HT1080 (cell line): ENCODE results near the gene DUS2. TPM values are rescaled to one million over a fixed set of nuclear protein-coding genes. Genes with fewer than 3 reads are reported as not detected.
"Not testable (repeated sequence)": the region's sequence is repeated elsewhere in the genome, so short reads cannot be mapped to it uniquely, and the experiment has no call there.

Experiments
- DNase-seq: peaks from one replicate; pipeline ENCODE4 v3.0.0-alpha.2; 2015; ENCODE audit warnings: low read depth
- polyA plus RNA-seq, 2 experiments: library from polyadenylated mRNA; depleted of rRNA; stranded (reverse); fragments of >200 nt; gene quantifications; 2 replicates each; pipeline ENCODE4 v1.2.3, GENCODE V29; 2015
- total RNA-seq: library from RNA; depleted of rRNA; stranded (reverse); fragments of >200 nt; shearing (Covaris generic); gene quantifications from 2 replicates; pipeline ENCODE4 v1.2.3, GENCODE V29; 2014; rRNA removed

The DUS2 gene
- total RNA-seq = 15.4 and 18.2 TPM in 2 replicates
- 10.9 and 11.8 TPM in 2 replicates for polyA plus RNA-seq (2015; cell fraction: cytosol; rRNA removed)
- 28.5 and 32.4 TPM in 2 replicates for polyA plus RNA-seq (2015; cell fraction: nucleus; rRNA removed)

DNA sequence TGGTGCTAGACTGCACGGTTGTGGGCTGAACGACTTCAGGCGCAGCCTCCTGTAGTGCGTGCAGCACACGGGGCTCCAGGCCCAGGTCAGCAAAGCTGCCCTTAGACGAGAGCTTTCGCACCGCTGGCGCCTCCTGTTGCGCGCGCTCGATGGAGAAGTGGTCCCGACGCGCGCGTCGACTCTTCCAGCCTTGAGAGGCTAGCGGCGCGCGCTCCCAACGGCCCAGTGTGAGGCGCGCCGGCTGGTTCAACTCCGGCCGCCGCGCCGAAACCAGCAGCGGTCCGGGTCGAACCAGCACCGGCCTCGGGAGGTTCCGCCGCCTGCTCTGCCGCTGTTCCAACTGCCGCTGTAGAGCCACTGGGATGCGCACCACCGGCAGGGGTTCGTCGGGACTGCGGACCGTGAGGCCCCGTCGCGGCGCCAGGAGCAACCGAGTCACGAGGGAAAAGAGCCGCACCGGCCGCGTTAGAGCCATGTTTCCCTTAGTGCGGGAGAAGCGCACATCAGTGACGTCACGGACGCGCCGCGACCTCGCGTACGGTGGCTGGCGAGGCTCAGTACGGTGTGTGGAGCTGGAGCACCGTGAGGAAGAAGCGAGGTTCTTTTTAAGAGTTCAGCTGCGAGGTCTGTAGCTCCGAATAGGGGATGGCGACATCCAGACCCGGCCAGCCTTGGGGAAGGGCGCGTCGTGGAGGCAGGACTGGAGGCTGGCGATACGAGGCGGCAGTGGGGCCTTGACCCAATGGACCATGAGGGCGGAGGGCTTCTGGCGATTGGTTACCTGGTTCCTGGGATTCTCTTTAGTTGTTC, at the start of gene DUS2, which contains the start of gene DDX28:
TSS of gene DUS2 (plus strand) at position 557 of the 810 bp plus-strand sequence. CDS start 14,740 bp downstream, outside the sequence.
TSS of gene DDX28 (minus strand) at position 505 of the 810 bp plus-strand sequence. CDS start at position 475, 30 bp downstream.
- peak; percentile 86 for DNase-seq

DNA sequence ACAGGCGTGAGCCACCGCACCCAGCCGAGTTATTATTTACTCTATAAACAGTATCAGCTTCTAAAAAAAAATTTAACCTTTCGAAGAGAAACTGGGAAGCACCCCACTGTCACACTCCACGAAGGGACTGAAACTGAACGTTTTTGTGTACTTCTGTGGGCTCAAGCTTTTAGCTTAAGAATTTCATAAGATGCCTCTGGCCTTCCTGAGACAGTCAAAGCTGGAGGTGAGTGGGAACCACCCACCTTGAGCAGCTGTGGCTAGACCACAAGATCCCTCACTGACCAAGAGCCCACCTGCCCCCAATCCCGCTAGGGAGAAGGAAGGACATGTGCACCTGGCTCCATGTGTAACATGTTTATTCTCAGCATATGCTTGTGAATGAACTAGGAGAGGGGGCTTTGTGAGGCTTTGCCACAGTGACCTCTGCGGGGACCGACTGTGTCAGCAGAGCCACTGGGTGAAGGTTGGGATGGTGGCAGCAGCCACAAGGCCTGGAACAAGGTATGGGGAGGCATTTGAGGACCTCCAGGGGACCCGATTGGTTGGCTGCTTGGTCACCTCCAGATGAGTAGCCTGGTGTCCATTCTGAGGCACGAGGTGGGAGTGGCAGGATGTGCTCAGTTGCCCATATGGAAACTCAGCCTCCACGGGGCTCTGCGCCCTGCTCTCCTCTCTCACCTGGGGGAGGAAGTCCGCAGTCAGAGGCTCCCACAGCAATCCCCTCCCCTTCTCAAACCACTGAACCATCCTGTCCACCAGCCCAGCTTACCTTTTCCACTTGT, 47.6 kb upstream of the DUS2 start:
- no peak for DNase-seq

- no peak for DNase-seq
These were observed 46.9 kb upstream of the DUS2 start for GRCh38 chr16:67976205-67976604.

GRCh38 chr16:67977005-67977404, 46.1 kb upstream of the DUS2 start:
- no peak for DNase-seq

DNA sequence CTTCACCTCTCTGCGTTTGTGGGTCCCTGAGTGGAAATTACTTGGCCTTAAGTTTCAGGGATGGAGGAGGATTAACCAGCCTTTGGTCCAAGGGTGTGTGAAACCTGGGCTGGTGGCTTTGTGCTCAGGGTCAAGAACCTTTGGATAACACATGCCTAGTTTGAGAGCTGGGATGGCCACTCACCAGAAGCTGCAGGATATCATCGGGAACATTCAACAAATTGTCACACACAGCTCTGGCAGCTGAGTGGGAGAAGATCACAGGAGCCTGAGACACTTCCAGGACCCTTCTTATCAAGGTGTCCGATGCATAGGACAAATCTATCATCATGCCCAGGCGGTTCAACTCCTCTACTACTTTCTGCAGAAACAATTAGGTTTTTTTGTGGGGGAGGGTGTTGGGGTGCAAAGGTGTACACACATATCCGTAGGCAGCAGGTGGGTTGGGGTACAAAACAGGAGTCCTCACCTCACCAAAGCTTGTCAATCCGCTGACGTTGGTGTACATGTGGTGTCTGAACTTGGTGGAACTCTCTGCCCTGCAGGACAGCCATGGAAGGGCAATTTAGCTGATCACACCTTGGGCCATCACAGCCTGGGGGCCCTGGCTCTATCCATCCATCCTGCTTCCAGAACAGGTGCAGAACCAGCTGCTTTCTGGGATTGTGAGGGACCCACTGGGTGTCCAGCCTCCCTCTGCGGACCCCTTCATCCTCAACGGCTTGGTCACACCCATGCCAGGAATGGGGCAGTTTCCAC, 45.4 kb upstream of the DUS2 start:
- no peak for DNase-seq

DNA sequence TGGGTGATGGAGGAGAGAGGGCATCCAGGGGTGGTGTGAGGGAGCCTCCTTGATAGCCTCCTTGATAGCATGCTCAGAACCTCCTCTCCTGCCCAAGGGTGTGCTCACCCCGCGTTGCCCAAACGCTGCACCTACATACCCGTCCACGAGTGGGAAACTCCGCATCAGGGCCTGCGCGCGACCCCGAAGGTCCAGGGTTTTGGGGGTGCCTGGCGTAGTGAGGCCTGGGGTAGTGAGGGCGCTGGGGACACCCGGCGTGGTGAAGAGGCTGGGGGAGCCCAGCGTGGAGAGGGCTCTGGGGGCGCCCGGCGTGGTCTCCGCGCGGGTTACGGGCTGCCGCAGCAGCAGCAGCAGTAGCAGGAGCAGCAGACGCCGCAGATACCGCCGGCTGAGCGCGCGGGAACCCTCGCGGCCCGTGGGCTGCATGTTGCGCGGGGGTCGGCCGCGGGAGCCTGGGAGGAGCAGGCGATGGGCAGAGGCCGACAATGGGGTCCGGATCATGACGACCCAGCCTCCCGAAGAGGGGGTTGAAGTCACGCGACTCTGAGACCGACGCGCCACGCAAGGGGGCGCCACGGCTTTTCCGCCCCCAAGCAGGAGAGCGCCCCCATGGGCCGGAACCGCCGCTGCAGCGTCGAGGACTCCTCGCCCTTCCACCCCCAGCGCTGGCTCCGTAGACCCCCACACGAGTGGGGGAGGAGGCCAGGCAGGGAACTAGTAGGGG, 43.0 kb upstream of the DUS2 start, which contains the start of gene DPEP3:
TSS of gene DPEP3 (minus strand) at position 545 of the 724 bp plus-strand sequence. CDS start at position 426, 119 bp downstream.
- DNase-seq = no peak

DNA sequence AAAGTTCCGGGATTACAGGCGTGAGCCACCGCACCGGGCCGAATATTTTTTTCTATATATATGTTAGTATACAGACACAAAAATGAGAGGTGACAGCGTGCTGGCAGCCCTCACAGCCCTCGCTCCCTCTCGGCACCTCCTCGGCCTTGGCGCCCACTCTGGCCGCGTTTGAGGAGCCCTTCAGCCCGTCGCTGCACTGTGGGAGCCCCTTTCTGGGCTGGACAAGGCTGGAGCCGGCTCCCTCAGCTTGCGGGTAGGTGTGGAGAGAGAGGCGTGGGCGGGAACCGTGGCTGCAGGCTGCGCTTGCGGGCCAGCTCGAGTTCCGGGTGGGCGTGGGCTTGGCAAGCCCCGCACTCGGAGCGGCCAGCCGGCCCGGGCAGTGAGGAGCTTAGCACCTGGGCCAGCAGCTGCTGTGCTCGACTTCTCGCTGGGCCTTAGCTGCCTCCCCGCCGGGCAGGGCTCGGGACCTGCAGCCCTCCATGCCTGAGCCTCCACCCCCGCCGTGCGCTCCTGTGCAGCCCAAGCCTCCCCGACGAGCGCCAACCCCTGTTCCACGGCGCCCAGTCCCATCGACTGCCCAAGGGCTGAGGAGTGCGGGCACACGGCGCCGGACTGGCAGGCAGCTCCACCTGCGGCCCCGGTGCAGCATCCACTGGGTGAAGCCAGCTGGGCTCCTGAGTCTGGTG, 40.9 kb upstream of the DUS2 start:
- no peak for DNase-seq

DNA sequence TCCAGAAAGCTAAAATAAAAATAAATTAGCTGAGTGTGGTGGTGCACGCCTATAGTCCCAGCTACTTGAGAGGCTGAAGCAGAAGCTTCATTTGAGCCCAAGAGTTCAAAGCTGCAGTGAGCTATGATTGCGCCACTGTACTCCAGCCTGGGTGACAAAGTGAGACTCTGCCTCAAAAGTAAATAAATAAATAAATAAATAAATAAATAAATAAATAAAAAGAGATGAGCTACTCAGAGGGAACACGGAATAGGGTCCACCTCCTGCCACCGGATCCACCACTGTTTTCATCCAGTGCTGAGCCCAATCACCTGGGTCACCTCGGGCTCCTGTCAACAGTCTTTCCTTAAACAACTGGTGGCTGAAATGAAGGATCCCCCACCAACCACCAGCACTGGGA, 36.1 kb upstream of the DUS2 start:
- DNase-seq = no peak

GRCh38 chr16:67987460-67988160, 35.5 kb upstream of the DUS2 start:
- no peak for DNase-seq

GRCh38 chr16:67988675-67989074, 34.4 kb upstream of the DUS2 start:
- DNase-seq = no peak

DNA sequence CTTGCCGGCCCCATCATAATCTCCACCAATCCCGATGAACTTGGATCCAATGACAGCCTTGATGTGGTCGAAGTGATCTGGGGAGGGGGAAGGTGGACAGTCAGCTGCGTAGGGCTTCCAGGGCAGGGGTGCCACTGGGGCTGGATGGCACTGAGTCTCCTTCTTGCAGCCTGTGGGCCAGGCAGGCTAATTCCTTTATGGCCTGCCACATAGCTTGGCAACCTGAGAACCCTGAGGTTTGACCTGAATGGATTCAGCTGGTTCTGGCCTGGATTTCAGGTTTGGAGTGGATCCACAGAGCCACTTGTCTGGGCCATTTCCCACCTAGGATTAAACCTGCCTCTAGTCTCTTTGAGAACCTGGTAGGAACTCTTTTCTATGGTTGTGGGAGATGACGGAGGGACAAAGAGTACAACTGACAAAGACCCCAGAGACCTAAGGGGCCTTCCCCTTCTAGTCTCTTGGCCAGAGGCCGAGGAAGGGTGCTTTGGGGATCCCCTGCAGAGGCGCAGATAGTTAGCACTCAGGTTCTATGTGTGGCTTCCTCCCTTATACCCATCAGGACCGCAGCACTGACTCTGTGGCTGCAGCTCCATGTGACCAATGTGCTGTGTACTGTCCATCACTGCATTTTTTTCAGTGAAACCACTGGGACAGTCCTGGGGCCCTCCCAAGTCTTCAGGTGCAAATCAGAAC, 33.6 kb upstream of the DUS2 start:
- DNase-seq = no peak

DNA sequence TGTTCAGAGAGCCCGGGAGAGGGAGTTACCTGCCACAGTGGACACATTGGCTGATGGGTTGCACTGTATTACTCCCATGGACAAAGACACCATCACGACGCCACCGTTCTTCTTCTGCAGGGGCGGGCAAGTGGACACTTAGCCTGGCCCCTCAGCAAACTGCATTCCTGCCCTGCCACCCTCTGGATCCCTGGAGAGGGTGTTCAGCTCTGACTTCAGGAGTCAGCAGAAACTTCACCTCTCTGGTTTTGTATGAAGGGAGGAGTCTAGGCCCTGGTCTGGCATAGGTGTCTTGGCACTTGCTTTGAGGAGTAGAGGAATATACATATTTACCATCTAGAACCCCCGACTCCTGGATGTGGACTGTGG, 33.1 kb upstream of the DUS2 start:
- DNase-seq = no peak

DNA sequence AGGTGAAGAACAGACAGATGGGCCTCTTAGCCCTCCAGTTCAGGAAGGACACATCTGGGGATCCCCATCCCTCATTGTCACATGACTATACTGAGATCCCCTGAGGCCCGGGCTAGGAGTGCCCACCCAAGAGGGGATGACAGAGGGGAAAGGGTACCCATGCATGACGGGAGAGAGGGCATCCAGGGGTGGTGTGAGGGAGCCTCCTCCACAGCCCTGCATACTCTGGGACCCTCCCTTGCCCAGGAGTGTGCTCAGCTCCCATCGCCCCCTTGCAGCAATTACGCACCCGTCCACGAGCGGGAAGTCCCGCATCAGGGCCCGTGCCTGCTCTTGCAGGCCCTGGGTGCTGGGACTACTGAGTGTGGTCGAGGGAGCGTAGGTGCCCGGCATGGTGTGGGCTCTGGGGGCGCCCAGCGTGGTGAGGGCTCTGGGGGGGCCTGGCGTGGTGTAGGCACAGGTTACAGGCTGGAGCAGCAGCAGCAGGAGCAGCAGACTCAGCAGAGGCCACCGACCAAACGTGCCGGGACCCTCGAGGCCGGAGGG, 30.4 kb upstream of the DUS2 start:
- no peak for DNase-seq

- peak; percentile 65 for DNase-seq
These were observed 29.7 kb upstream of the DUS2 start for GRCh38 chr16:67993207-67994039.

- DNase-seq = not testable (repeated sequence)
These were observed 29.1 kb upstream of the DUS2 start for GRCh38 chr16:67994040-67994408.

- no peak for DNase-seq
These were observed 27.7 kb upstream of the DUS2 start for GRCh38 chr16:67995423-67995822.

- DNase-seq = no peak
These were observed 26.4 kb upstream of the DUS2 start for GRCh38 chr16:67996666-67997065.
